Rectal smooth muscle tissue (tissue), 1 donor: ENCODE measurements around the gene RTBDN.
"Not testable (repeated sequence)": the region's sequence is repeated elsewhere in the genome, so short reads cannot be mapped to it uniquely, and the experiment has no call there.

Experiments
- H3K27ac ChIP-seq: one replicate; pipeline ENCODE4 v1.7.0; 2013; ENCODE audit warnings: low read depth, low read length, inconsistent platforms
- H3K27me3 ChIP-seq: one replicate; pipeline ENCODE4 v1.7.0; 2013; ENCODE audit warnings: low read length; ENCODE audit not compliant: control insufficient read depth, insufficient read depth
- H3K36me3 ChIP-seq: one replicate; pipeline ENCODE4 v1.7.0; 2013; ENCODE audit warnings: low read length; ENCODE audit not compliant: control insufficient read depth, insufficient read depth
- H3K4me1 ChIP-seq: one replicate; pipeline ENCODE4 v1.7.0; 2013; ENCODE audit warnings: low read length; ENCODE audit not compliant: control insufficient read depth, insufficient read depth
- H3K4me3 ChIP-seq: one replicate; pipeline ENCODE4 v1.7.0; 2013; ENCODE audit warnings: low read length
- H3K9ac ChIP-seq: one replicate; pipeline ENCODE4 v1.7.0; 2013; ENCODE audit warnings: low read length

Gene RTBDN

GRCh38 chr19:12800466-12800770 is 34.0 kb downstream of the RTBDN start:
- H3K4me1 ChIP-seq = no peaks in the 10 kb centered on the region

GRCh38 chr19:12799742-12800465 is 34.5 kb downstream of the RTBDN start:
- Histone ChIP-seq H3K4me3 (peak overlapping the region; percentile 85), H3K27me3 (no peaks in the 10 kb centered on the region), H3K9ac (no peak overlapping the region), H3K4me1 (no peaks in the 10 kb centered on the region), H3K27ac (no peak overlapping the region), H3K36me3 (peaks cover 12% of the 10 kb centered on the region)

More at GRCh38 chr19:12800466-12800770, 34.0 kb downstream of the RTBDN start:
- no peaks in the 10 kb centered on the region for H3K27me3 ChIP-seq
- H3K4me3 ChIP-seq = peak overlapping the region; percentile 85
- no peak overlapping the region for H3K27ac ChIP-seq
- H3K9ac ChIP-seq = no peak overlapping the region
- H3K36me3 ChIP-seq = peaks cover 12% of the 10 kb centered on the region

- H3K4me1 ChIP-seq, H3K9ac ChIP-seq, H3K27me3 ChIP-seq, H3K27ac ChIP-seq, H3K4me3 ChIP-seq: not testable (repeated sequence)
- H3K36me3 ChIP-seq = peaks cover 12% of the 10 kb centered on the region
Measured at GRCh38 chr19:12797607-12798006, 36.8 kb downstream of the RTBDN start.

GRCh38 chr19:12797141-12797587 is 37.2 kb downstream of the RTBDN start:
- Histone ChIP-seq H3K9ac (no peak overlapping the region), H3K4me1 (peaks cover 6% of the 10 kb centered on the region), H3K36me3 (peaks cover 12% of the 10 kb centered on the region), H3K27ac (no peak overlapping the region), H3K27me3 (no peaks in the 10 kb centered on the region), H3K4me3 (no peak overlapping the region)

- Histone ChIP-seq H3K27me3 (no peaks in the 10 kb centered on the region), H3K4me1 (peaks cover 6% of the 10 kb centered on the region), H3K4me3 (peak overlapping the region; percentile 29), H3K27ac (peak overlapping the region; percentile 17), H3K9ac (no peak overlapping the region), H3K36me3 (peaks cover 12% of the 10 kb centered on the region)
Measured at GRCh38 chr19:12796146-12797071, 38.0 kb downstream of the RTBDN start.

GRCh38 chr19:12794971-12795381 is 39.4 kb downstream of the RTBDN start:
- Histone ChIP-seq H3K27ac (no peak overlapping the region), H3K27me3 (no peaks in the 10 kb centered on the region), H3K9ac (no peak overlapping the region), H3K36me3 (peaks cover 8% of the 10 kb centered on the region), H3K4me3 (no peak overlapping the region), H3K4me1 (peaks cover 14% of the 10 kb centered on the region)

GRCh38 chr19:12794196-12794941 is 40.0 kb downstream of the RTBDN start:
- Histone ChIP-seq H3K9ac (peak overlapping the region; percentile 74), H3K27ac (peak overlapping the region; percentile 94), H3K4me1 (peaks cover 15% of the 10 kb centered on the region), H3K36me3 (peaks cover 2% of the 10 kb centered on the region), H3K27me3 (no peaks in the 10 kb centered on the region), H3K4me3 (peak overlapping the region; percentile 100)

GRCh38 chr19:12793290-12794195 is 40.8 kb downstream of the RTBDN start:
- Histone ChIP-seq H3K9ac (peak overlapping the region; percentile 98), H3K27me3 (no peaks in the 10 kb centered on the region), H3K4me1 (peaks cover 23% of the 10 kb centered on the region), H3K4me3 (peak overlapping the region; percentile 100), H3K36me3 (no peaks in the 10 kb centered on the region), H3K27ac (peak overlapping the region; percentile 94)

- peak overlapping the region; percentile 100 for H3K4me3 ChIP-seq
- peaks cover 29% of the 10 kb centered on the region for H3K4me1 ChIP-seq
Measured at GRCh38 chr19:12792853-12793289, 41.5 kb downstream of the RTBDN start.

GRCh38 chr19:12792051-12792852 is 42.1 kb downstream of the RTBDN start:
- Histone ChIP-seq H3K36me3 (no peaks in the 10 kb centered on the region), H3K4me3 (peak overlapping the region; percentile 100), H3K9ac (peak overlapping the region; percentile 98), H3K4me1 (peaks cover 29% of the 10 kb centered on the region), H3K27me3 (no peaks in the 10 kb centered on the region), H3K27ac (peak overlapping the region; percentile 94)

More at GRCh38 chr19:12792853-12793289, 41.5 kb downstream of the RTBDN start:
- no peaks in the 10 kb centered on the region for H3K27me3 ChIP-seq
- peak overlapping the region; percentile 98 for H3K9ac ChIP-seq
- no peaks in the 10 kb centered on the region for H3K36me3 ChIP-seq
- H3K27ac ChIP-seq = peak overlapping the region; percentile 94
